Stomach smooth muscle (tissue), 2 donors: ENCODE results near the gene SHOC1.

Experiments
- H3K27ac ChIP-seq: one replicate; pipeline ENCODE4 v1.7.0; 2013; ENCODE audit warnings: mild to moderate bottlenecking, low read length, inconsistent platforms
- H3K27me3 ChIP-seq, 2 donors: one replicate each; pipeline ENCODE4 v1.7.0; 2013; ENCODE audit warnings: low read length in 2 of 2; ENCODE audit not compliant: insufficient read depth in 2 of 2, control insufficient read depth in 1 of 2
- H3K36me3 ChIP-seq, 2 donors: one replicate each; pipeline ENCODE4 v1.7.0; 2013; ENCODE audit warnings: low read length in 2 of 2; ENCODE audit not compliant: control insufficient read depth in 2 of 2, insufficient read depth in 2 of 2
- H3K4me1 ChIP-seq: one replicate; pipeline ENCODE4 v1.7.0; 2013; ENCODE audit warnings: low read length; ENCODE audit not compliant: control insufficient read depth, insufficient read depth
- H3K4me3 ChIP-seq, 2 donors: one replicate each; pipeline ENCODE4 v1.7.0; 2013; ENCODE audit warnings: low read length in 2 of 2
- H3K9ac ChIP-seq, 2 donors: one replicate each; pipeline ENCODE4 v1.7.0; 2013; ENCODE audit warnings: low read length in 2 of 2, mild to moderate bottlenecking in 1 of 2
- H3K9me3 ChIP-seq, 2 donors: one replicate each; pipeline ENCODE4 v1.7.0; 2013; ENCODE audit warnings: low read length in 2 of 2; ENCODE audit not compliant: control insufficient read depth in 2 of 2
- donor health status: healthy.
- donor health status: Pancreatic carcinoma.

SHOC1 gene

DNA sequence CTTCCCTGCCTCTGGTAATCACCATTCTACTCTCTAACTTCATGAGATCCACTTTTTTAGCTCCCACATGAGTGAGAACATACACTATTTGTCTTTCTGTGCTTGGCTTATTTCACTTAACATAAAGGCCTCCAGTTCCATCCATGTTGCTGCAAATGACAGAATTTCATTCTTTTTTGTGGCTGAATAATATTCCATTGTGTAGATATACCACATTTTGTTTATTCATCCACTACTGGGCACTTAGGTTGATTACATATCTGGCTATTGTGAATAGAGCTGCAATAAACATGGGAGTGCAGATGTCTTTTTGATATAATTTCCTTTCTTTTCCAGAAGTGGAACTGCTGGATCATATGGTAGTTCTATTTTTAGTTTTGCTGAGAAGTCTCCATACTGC lies 28.7 kb downstream of the SHOC1 start:
- Histone ChIP-seq H3K27me3 (no peaks in the 10 kb centered on the region), H3K36me3 (no peaks in the 10 kb centered on the region), H3K4me3 (no peak overlapping the region), H3K4me1 (no peaks in the 10 kb centered on the region), H3K27ac (no peak overlapping the region), H3K9me3 (peaks cover 0 to 10% of the 10 kb centered on the region in 2 donors), H3K9ac (no peak overlapping the region)

DNA sequence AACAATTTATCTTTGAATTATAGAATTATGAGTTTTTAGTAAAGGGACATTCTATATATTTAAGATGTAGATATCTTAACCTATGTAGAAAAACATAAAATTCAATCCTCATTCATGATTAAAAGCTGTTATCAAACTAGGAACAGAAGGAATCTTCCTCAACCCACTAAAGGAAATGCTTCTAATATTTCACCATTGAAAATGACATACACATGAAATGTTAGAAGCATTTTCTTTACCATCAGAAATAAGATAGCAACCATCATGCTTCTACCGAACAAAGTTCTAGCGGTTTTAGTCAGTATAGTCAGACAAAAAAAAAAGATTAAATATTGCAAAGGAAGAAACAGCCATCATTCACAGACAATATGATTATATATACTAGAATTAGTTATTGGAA lies 32.2 kb downstream of the SHOC1 start:
- Histone ChIP-seq H3K27ac (no peak overlapping the region), H3K4me3 (no peak overlapping the region)

DNA sequence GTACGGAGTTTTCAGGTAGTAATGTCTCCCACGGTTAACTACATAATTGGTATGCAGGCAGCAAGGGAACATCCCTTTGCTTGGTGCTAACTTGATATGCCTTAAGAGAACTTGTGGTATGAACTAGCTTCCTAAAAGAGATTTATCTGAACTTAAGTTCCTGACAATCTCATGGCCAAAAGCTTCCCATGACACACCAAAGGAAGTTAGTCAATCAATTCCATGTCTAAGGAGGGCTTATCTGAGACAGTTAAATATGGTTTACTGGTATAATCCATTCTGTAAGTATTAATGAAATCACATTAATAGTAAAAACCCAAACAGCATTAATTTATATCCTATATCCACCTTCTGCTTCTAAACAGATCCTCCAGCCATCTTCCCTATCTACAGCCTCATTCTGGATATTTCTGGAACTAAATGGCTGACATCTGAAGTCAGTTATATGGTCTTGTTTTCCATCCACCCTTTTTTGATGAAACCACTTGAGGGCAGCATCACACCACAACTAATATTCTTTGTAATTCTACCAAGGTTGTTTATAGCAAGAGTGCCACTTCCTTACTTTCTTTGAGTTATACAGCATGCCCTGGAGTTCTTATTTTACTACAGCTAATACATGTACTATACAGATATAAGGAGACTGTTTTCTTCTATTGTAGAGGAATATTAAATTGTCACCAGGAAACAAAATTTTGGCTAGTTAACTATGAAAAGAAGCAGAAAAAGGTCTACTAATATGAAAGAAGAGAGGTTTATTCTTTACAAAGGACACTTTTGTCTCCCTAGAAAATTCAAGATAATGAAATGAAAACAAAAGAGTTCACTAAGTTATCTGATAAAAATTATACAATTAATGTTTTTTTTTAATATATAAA lies 34.7 kb downstream of the SHOC1 start:
- Histone ChIP-seq H3K9me3 (no peaks in the 10 kb centered on the region), H3K27ac (no peak overlapping the region), H3K4me3 (no peak overlapping the region), H3K9ac (no peak overlapping the region), H3K36me3 (no peaks in the 10 kb centered on the region), H3K4me1 (no peaks in the 10 kb centered on the region), H3K27me3 (no peaks in the 10 kb centered on the region)

More for the DNA sequence above, 32.2 kb downstream of the SHOC1 start:
- no peaks in the 10 kb centered on the region for H3K27me3 ChIP-seq
- H3K36me3 ChIP-seq: no peaks in the 10 kb centered on the region
- no peak overlapping the region for H3K9ac ChIP-seq
- H3K9me3 ChIP-seq: peaks cover 0 to 10% of the 10 kb centered on the region in 2 donors
- no peaks in the 10 kb centered on the region for H3K4me1 ChIP-seq

DNA sequence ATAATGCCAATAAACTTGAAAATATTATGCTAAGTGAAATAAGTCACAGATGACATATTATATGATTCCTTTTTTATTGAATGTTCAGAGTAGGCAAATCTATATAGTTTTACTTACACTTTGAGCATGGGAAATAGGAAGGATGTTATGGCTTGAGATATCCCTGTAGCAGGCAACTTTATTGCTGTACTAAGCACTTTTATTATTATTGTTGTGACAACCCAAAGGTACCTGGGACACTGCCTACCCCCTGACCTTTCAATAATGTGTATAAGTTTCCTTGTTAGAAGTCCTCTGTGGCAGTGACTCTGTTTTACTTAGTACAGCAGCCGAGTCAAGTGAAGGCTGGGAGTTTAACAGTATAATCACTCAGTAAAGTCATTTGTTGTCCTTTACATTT lies 39.9 kb downstream of the SHOC1 start:
- Histone ChIP-seq H3K9ac (no peak overlapping the region), H3K27me3 (no peaks in the 10 kb centered on the region), H3K9me3 (peaks cover 2 to 7% of the 10 kb centered on the region in 2 donors), H3K4me1 (no peaks in the 10 kb centered on the region), H3K27ac (no peak overlapping the region), H3K36me3 (no peaks in the 10 kb centered on the region), H3K4me3 (no peak overlapping the region)

DNA sequence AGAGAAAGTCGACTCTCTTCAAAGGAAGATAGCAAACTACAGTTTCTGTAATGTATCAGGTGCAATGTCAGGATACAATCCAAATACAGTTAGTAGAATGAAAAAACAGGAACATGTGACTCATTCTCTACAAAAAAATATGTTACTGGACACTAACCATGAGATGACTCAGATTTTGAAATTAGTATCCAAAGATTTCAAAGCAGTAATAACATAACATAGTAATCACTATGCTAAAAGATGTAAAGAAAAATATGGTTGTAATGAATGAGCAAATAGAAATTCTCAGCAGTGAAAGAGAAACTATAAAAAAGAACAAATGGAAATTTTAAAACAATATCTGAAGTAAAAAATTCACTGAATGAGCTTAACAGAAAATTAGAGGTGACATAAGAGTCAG lies 42.3 kb downstream of the SHOC1 start:
- Histone ChIP-seq H3K4me3 (no peak overlapping the region), H3K4me1 (no peaks in the 10 kb centered on the region), H3K9ac (no peak overlapping the region), H3K9me3 (peaks cover 2 to 7% of the 10 kb centered on the region in 2 donors), H3K27me3 (no peaks in the 10 kb centered on the region), H3K27ac (no peak overlapping the region), H3K36me3 (no peaks in the 10 kb centered on the region)
